GM23338 (cell line): Measurements from ENCODE around the gene TCERG1L.

ENCODE experiments used
- CREB1 ChIP-seq: fragments of 250-450 bp; sonication (Bioruptor Pico); IDR thresholded peaks from 2 replicates; pipeline ENCODE4 v1.5.0; 2020; ENCODE audit warnings: low read depth, mild to moderate bottlenecking, moderate library complexity
- EZH2 ChIP-seq: fragments of 200-600 bp; sonication (generic); IDR thresholded peaks from one replicate; pipeline ENCODE4 v1.8.0; 2017; ENCODE audit warnings: antibody characterized with exemption, mild to moderate bottlenecking, low read depth; ENCODE audit not compliant: unreplicated experiment
- EZH2phosphoT487 ChIP-seq: fragments of 200-600 bp; sonication (generic); IDR thresholded peaks from one replicate; pipeline ENCODE4 v1.8.1; 2018; ENCODE audit warnings: antibody characterized with exemption; ENCODE audit not compliant: unreplicated experiment
- JUNB ChIP-seq: IDR thresholded peaks from one replicate; pipeline ENCODE4 v1.6.1; 2016; ENCODE audit warnings: antibody characterized with exemption; ENCODE audit not compliant: unreplicated experiment
- NANOG ChIP-seq: IDR thresholded peaks from 2 replicates; pipeline ENCODE4 v1.6.1; 2016; ENCODE audit warnings: antibody characterized with exemption, borderline replicate concordance
- POLR2AphosphoS5 ChIP-seq: IDR thresholded peaks from 2 replicates; pipeline ENCODE4 v1.6.1; 2016; ENCODE audit warnings: antibody characterized with exemption, low read depth
- ZNF462 ChIP-seq: fragments of 250-450 bp; sonication (Bioruptor Pico); IDR thresholded peaks from 2 replicates; pipeline ENCODE4 v1.5.0; 2020; ENCODE audit warnings: mild to moderate bottlenecking, moderate library complexity
- TF ChIP-seq, protein P1 (sequence below), 2 experiments: fragments of 200-600 bp in 1 of 2; sonication (generic) in 1 of 2; conservative IDR thresholded peaks; 2 replicates each; pipeline versions ENCODE4 v1.5.1 to v1.6.1; 2016 to 2017; ENCODE audit warnings: antibody characterized with exemption in 2 of 2, low read depth in 2 of 2, mild to moderate bottlenecking in 2 of 2, moderate library complexity in 1 of 2
- TF ChIP-seq, protein P2 (sequence below): IDR thresholded peaks from one replicate; pipeline ENCODE4 v1.6.1; 2018; ENCODE audit warnings: antibody characterized with exemption; ENCODE audit not compliant: unreplicated experiment
- TF ChIP-seq, protein P3 (sequence below): IDR thresholded peaks from 2 replicates; pipeline ENCODE4 v1.6.1; 2016; ENCODE audit warnings: antibody characterized with exemption

DNA sequence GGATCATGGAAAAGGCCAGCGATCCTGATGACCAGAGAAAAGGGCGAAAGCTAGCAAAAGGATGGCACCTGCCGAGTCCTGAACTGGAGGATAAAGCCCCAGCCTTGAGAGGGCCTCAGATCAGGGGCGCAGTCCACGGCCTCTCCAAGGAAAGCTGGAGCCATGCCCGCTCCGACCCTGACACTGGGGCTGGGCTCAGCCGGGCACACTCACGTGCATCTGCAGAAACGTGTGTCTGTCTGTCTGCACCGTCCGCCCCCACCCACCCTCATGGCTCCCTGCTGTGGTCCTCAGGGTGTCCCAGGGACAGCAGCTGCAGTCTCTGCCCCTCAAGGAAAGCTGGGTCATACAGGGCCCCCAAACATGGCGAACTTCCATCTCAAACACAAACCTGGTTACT is 200.5 kb downstream of the TCERG1L start:
- TF ChIP-seq, protein P1, sequence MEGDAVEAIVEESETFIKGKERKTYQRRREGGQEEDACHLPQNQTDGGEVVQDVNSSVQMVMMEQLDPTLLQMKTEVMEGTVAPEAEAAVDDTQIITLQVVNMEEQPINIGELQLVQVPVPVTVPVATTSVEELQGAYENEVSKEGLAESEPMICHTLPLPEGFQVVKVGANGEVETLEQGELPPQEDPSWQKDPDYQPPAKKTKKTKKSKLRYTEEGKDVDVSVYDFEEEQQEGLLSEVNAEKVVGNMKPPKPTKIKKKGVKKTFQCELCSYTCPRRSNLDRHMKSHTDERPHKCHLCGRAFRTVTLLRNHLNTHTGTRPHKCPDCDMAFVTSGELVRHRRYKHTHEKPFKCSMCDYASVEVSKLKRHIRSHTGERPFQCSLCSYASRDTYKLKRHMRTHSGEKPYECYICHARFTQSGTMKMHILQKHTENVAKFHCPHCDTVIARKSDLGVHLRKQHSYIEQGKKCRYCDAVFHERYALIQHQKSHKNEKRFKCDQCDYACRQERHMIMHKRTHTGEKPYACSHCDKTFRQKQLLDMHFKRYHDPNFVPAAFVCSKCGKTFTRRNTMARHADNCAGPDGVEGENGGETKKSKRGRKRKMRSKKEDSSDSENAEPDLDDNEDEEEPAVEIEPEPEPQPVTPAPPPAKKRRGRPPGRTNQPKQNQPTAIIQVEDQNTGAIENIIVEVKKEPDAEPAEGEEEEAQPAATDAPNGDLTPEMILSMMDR (conservative IDR thresholded peaks at IDR 0.05; ENCODE audit: low read depth in 2 of 2): no peak
- TF ChIP-seq POLR2AphosphoS5 (no peak), EZH2phosphoT487 (no peak), CREB1 (CRISPR knock-in tag) (no peak), EZH2 (no peak), JUNB (no peak), ZNF462 (CRISPR knock-in tag) (no peak), NANOG (no peak)
- TF ChIP-seq, protein P2, sequence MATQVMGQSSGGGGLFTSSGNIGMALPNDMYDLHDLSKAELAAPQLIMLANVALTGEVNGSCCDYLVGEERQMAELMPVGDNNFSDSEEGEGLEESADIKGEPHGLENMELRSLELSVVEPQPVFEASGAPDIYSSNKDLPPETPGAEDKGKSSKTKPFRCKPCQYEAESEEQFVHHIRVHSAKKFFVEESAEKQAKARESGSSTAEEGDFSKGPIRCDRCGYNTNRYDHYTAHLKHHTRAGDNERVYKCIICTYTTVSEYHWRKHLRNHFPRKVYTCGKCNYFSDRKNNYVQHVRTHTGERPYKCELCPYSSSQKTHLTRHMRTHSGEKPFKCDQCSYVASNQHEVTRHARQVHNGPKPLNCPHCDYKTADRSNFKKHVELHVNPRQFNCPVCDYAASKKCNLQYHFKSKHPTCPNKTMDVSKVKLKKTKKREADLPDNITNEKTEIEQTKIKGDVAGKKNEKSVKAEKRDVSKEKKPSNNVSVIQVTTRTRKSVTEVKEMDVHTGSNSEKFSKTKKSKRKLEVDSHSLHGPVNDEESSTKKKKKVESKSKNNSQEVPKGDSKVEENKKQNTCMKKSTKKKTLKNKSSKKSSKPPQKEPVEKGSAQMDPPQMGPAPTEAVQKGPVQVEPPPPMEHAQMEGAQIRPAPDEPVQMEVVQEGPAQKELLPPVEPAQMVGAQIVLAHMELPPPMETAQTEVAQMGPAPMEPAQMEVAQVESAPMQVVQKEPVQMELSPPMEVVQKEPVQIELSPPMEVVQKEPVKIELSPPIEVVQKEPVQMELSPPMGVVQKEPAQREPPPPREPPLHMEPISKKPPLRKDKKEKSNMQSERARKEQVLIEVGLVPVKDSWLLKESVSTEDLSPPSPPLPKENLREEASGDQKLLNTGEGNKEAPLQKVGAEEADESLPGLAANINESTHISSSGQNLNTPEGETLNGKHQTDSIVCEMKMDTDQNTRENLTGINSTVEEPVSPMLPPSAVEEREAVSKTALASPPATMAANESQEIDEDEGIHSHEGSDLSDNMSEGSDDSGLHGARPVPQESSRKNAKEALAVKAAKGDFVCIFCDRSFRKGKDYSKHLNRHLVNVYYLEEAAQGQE: no peak
- TF ChIP-seq, protein P3, sequence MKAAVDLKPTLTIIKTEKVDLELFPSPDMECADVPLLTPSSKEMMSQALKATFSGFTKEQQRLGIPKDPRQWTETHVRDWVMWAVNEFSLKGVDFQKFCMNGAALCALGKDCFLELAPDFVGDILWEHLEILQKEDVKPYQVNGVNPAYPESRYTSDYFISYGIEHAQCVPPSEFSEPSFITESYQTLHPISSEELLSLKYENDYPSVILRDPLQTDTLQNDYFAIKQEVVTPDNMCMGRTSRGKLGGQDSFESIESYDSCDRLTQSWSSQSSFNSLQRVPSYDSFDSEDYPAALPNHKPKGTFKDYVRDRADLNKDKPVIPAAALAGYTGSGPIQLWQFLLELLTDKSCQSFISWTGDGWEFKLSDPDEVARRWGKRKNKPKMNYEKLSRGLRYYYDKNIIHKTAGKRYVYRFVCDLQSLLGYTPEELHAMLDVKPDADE: no peak
